Measurements from ENCODE around the gene RBM19. TPM values are rescaled to one million over a fixed set of nuclear protein-coding genes. Genes with fewer than 3 reads are reported as not detected.
A peak's percentile ranks its signal among the peaks of the same experiment; 100 is the strongest.

The RBM19 gene
- total RNA-seq (100 to 1,000 TPM in 1 of 5 experiments, 10 to 100 TPM in 4; 45.8 to 108 (median 67.3) TPM), polyA plus RNA-seq (10 to 100 TPM; 10.8 to 19.3 TPM), total RNA-seq (129 reads per million, percentile 88 among the genes with 10 or more reads in this experiment)

GRCh38 chr12:113965951-113966797 is at the start of gene RBM19:
Gene RBM19 (minus strand): TSS chr12:113966325. CDS start chr12:113966227, 98 bp downstream.
- peak; percentile 99 for ATAC-seq
- peaks cover 0 to 2% (median 0%) of the 10 kb centered on the region in 11 donors for H3K9me3 Mint-ChIP-seq
- POLR2A ChIA-PET: no interaction called here
- peak; percentile 94 to 98 (median 96) for DNase-seq
- CTCF ChIA-PET: interaction anchor here (0.6 to 1.9 kb wide), 4 partner anchors 9 to 543 kb away, joined by 4 to 16 read pairs (median 6); no protein-coding TSS in a partner anchor
- Histone ChIP-seq H3K27me3 (ENCODE audit: control insufficient read depth in 2 of 2, insufficient read depth in 2 of 2, low read length in 2 of 2) (no peaks in the 10 kb centered on the region), H3K27ac (ENCODE audit: low read depth, low read length) (peak within 1 kb of the TSS; percentile 54), H3K36me3 (ENCODE audit: control insufficient read depth in 2 of 3, insufficient read depth in 3 of 3, low read length in 3 of 3) (peaks cover 7 to 19% (median 10%) of the 10 kb centered on the region in 3 experiments), H3K9me3 (ENCODE audit: control insufficient read depth in 2 of 3, low read length in 3 of 3) (no peaks in the 10 kb centered on the region), H3K4me3 (ENCODE audit: low read length) (peak within 1 kb of the TSS; percentile 88), H3K4me1 (ENCODE audit: control insufficient read depth in 2 of 2, insufficient read depth in 2 of 2, low read length in 2 of 2) (peaks cover 5% of the 10 kb centered on the region in 2 donors)
- H3K27ac Mint-ChIP-seq: peak within 1 kb of the TSS; percentile 92 to 98 (median 95)
- intact Hi-C loops (cut with micrococcal nuclease): loop anchor here (1.0 to 10.0 kb wide), 7 partner anchors 541 to 1951 kb away; partner anchors contain the start of genes DDX54 (in 1 of the 2), PLBD2 (in 1 of the 2), RITA1 (in 1 of the 2) and SLC8B1 (in 1 of the 2)
- H3K4me3 Mint-ChIP-seq: peak within 1 kb of the TSS; percentile 94 to 100 (median 98)
- peaks cover 0 to 9% (median 0%) of the 10 kb centered on the region in 5 donors for H3K27me3 Mint-ChIP-seq
- peaks cover 4 to 16% (median 8%) of the 10 kb centered on the region in 5 donors for H3K36me3 Mint-ChIP-seq
- peaks cover 38 to 72% (median 53%) of the 10 kb centered on the region in 7 donors for H3K4me1 Mint-ChIP-seq

GRCh38 chr12:114015851-114016250 is 49.7 kb upstream of the RBM19 start:
- CTCF ChIA-PET: interaction anchor here (0.5 kb wide), 1 partner anchor 554 kb away, joined by 3 read pairs; no protein-coding TSS in a partner anchor
- DNase-seq (no peak), ATAC-seq (no peak)
- POLR2A ChIA-PET: no interaction called here
- Histone ChIP-seq H3K27me3 (ENCODE audit: control insufficient read depth in 2 of 2, insufficient read depth in 2 of 2, low read length in 2 of 2) (no peaks in the 10 kb centered on the region), H3K4me1 (ENCODE audit: control insufficient read depth in 2 of 2, insufficient read depth in 2 of 2, low read length in 2 of 2) (no peaks in the 10 kb centered on the region), H3K27ac (ENCODE audit: low read depth, low read length) (no peak overlapping the region), H3K4me3 (ENCODE audit: low read length) (no peak overlapping the region), H3K9me3 (ENCODE audit: control insufficient read depth in 2 of 3, low read length in 3 of 3) (no peaks in the 10 kb centered on the region), H3K36me3 (ENCODE audit: control insufficient read depth in 2 of 3, insufficient read depth in 3 of 3, low read length in 3 of 3) (no peaks in the 10 kb centered on the region)
- H3K27me3 Mint-ChIP-seq: peaks cover 8 to 44% (median 22%) of the 10 kb centered on the region in 5 donors
- no peaks in the 10 kb centered on the region for H3K36me3 Mint-ChIP-seq
- intact Hi-C loops (cut with micrococcal nuclease): no loop called here
- no peak overlapping the region for H3K27ac Mint-ChIP-seq
- peaks cover 0 to 2% (median 0%) of the 10 kb centered on the region in 11 donors for H3K9me3 Mint-ChIP-seq
- H3K4me1 Mint-ChIP-seq: no peaks in the 10 kb centered on the region
- no peak overlapping the region for H3K4me3 Mint-ChIP-seq

- Histone ChIP-seq H3K4me1 (ENCODE audit: control insufficient read depth in 2 of 2, insufficient read depth in 2 of 2, low read length in 2 of 2) (no peaks in the 10 kb centered on the region), H3K4me3 (ENCODE audit: low read length) (no peak overlapping the region), H3K27me3 (ENCODE audit: control insufficient read depth in 2 of 2, insufficient read depth in 2 of 2, low read length in 2 of 2) (no peaks in the 10 kb centered on the region), H3K36me3 (ENCODE audit: control insufficient read depth in 2 of 3, insufficient read depth in 3 of 3, low read length in 3 of 3) (no peaks in the 10 kb centered on the region), H3K27ac (ENCODE audit: low read depth, low read length) (no peak overlapping the region), H3K9me3 (ENCODE audit: control insufficient read depth in 2 of 3, low read length in 3 of 3) (no peaks in the 10 kb centered on the region)
- no peaks in the 10 kb centered on the region for H3K4me1 Mint-ChIP-seq
- intact Hi-C loops (cut with micrococcal nuclease): no loop called here
- DNase-seq: no peak
- POLR2A ChIA-PET: no interaction called here
- H3K36me3 Mint-ChIP-seq: no peaks in the 10 kb centered on the region
- ATAC-seq: no peak
- no peak overlapping the region for H3K27ac Mint-ChIP-seq
- CTCF ChIA-PET: no interaction called here
- H3K27me3 Mint-ChIP-seq: peaks cover 7 to 50% (median 30%) of the 10 kb centered on the region in 5 donors
- peaks cover 0 to 2% (median 0%) of the 10 kb centered on the region in 11 donors for H3K9me3 Mint-ChIP-seq
- H3K4me3 Mint-ChIP-seq: no peak overlapping the region
Observed at GRCh38 chr12:114013575-114014345, 47.6 kb upstream of the RBM19 start.

GRCh38 chr12:114012744-114013431 is 46.8 kb upstream of the RBM19 start:
- DNase-seq (no peak), ATAC-seq (no peak)
- Histone ChIP-seq H3K9me3 (ENCODE audit: control insufficient read depth in 2 of 3, low read length in 3 of 3) (no peaks in the 10 kb centered on the region), H3K36me3 (ENCODE audit: control insufficient read depth in 2 of 3, insufficient read depth in 3 of 3, low read length in 3 of 3) (no peaks in the 10 kb centered on the region), H3K4me1 (ENCODE audit: control insufficient read depth in 2 of 2, insufficient read depth in 2 of 2, low read length in 2 of 2) (no peaks in the 10 kb centered on the region), H3K4me3 (ENCODE audit: low read length) (no peak overlapping the region), H3K27ac (ENCODE audit: low read depth, low read length) (no peak overlapping the region), H3K27me3 (ENCODE audit: control insufficient read depth in 2 of 2, insufficient read depth in 2 of 2, low read length in 2 of 2) (no peaks in the 10 kb centered on the region)
- Mint-ChIP-seq H3K36me3 (no peaks in the 10 kb centered on the region), H3K27ac (no peak overlapping the region), H3K4me3 (no peak overlapping the region), H3K9me3 (peaks cover 0 to 2% (median 0%) of the 10 kb centered on the region in 11 donors), H3K27me3 (peaks cover 6 to 55% (median 33%) of the 10 kb centered on the region in 5 donors), H3K4me1 (no peaks in the 10 kb centered on the region)
- POLR2A ChIA-PET: no interaction called here
- intact Hi-C loops (cut with micrococcal nuclease): no loop called here
- CTCF ChIA-PET: no interaction called here

- ATAC-seq: no peak
- Histone ChIP-seq H3K27me3 (ENCODE audit: control insufficient read depth in 2 of 2, insufficient read depth in 2 of 2, low read length in 2 of 2) (no peaks in the 10 kb centered on the region), H3K9me3 (ENCODE audit: control insufficient read depth in 2 of 3, low read length in 3 of 3) (no peaks in the 10 kb centered on the region), H3K4me1 (ENCODE audit: control insufficient read depth in 2 of 2, insufficient read depth in 2 of 2, low read length in 2 of 2) (no peaks in the 10 kb centered on the region), H3K4me3 (ENCODE audit: low read length) (no peak overlapping the region), H3K27ac (ENCODE audit: low read depth, low read length) (no peak overlapping the region), H3K36me3 (ENCODE audit: control insufficient read depth in 2 of 3, insufficient read depth in 3 of 3, low read length in 3 of 3) (no peaks in the 10 kb centered on the region)
- Mint-ChIP-seq H3K4me1 (no peaks in the 10 kb centered on the region), H3K27me3 (peaks cover 4 to 46% (median 35%) of the 10 kb centered on the region in 5 donors), H3K27ac (no peak overlapping the region), H3K4me3 (no peak overlapping the region), H3K36me3 (no peaks in the 10 kb centered on the region), H3K9me3 (peaks cover 0 to 2% (median 0%) of the 10 kb centered on the region in 11 donors)
- intact Hi-C loops (cut with micrococcal nuclease): no loop called here
- ChIA-PET CTCF (no interaction called here), POLR2A (no interaction called here)
- no peak for DNase-seq
Observed at GRCh38 chr12:114011711-114012110, 45.6 kb upstream of the RBM19 start.

Measured in naive thymus-derived CD4-positive, alpha-beta T cell (primary cell).